ENCODE data around the gene JAZF1. TPM values are rescaled to one million over a fixed set of nuclear protein-coding genes. Genes with fewer than 3 reads are reported as not detected.

JAZF1 gene
- total RNA-seq, 1 experiment from 2014 or later, result 3.4 TPM

GRCh38 chr7:27782849-27783248, 397.7 kb downstream of the JAZF1 start:
- H3K4me3 ChIP-seq (replicated peaks in 1 of 2; ENCODE audit: low read depth in 1 of 2, low read length in 2 of 2), result no peak overlapping the region
- CTCF ChIA-PET, result no interaction called here
- intact Hi-C loops (cut with micrococcal nuclease), result loop anchor here (5.0 kb wide), 1 partner anchor 139 kb away; no protein-coding TSS in a partner anchor
- TF ChIP-seq POLR2AphosphoS5 (IDR thresholded peaks at IDR 0.05; ENCODE audit: low read depth, low read length), result no peak
- TF ChIP-seq RAD21 (IDR thresholded peaks at IDR 0.05; ENCODE audit: low read depth), result no peak
- no peak for TF ChIP-seq TCF7L2 (IDR thresholded peaks at IDR 0.05; ENCODE audit: borderline replicate concordance, extremely low read depth, insufficient read depth, insufficient read length)
- TF ChIP-seq SP1 (IDR thresholded peaks at IDR 0.05; ENCODE audit: low read depth), result no peak
- no peaks in the 10 kb centered on the region for H3K9me3 ChIP-seq (ENCODE audit: control insufficient read depth in 1 of 2, insufficient read depth in 1 of 2, low read depth in 1 of 2, low read length in 2 of 2)
- POLR2A ChIA-PET, result no interaction called here
- BruUV-seq (replicated peaks), result no TSS peak
- H3K79me2 ChIP-seq (ENCODE audit: insufficient read depth, low read length), result peaks cover 13% of the 10 kb centered on the region; the same call in 1 of the 2 replicates
- no peaks in the 10 kb centered on the region for H3K27me3 ChIP-seq (ENCODE audit: insufficient read depth, low read length)
- RAD21 ChIA-PET (ENCODE audit: low non-redundant PET in 1 of 2, low total read pairs in 2 of 2, uncharacterized antibody in 2 of 2, unreplicated experiment in 2 of 2), result no interaction called here
- H3K27ac ChIP-seq (ENCODE audit: low read depth, low read length), result no peak overlapping the region
- ATAC-seq, result no peak
- peaks cover 4 to 13% of the 10 kb centered on the region in 2 experiments; a peak in 3 of 4 replicates for H3K4me1 ChIP-seq (ENCODE audit: control insufficient read depth in 1 of 2, insufficient read depth in 2 of 2, low read length in 2 of 2)
- H3K36me3 ChIP-seq (ENCODE audit: control insufficient read depth in 1 of 2, insufficient read depth in 2 of 2, low read length in 2 of 2), result peaks cover 0 to 3% of the 10 kb centered on the region in 2 experiments; a peak in 1 of 4 replicates
- no peaks in the 10 kb centered on the region for H3K9me2 ChIP-seq (ENCODE audit: insufficient read depth)
- H3K9ac ChIP-seq (ENCODE audit: low read length), result no peak overlapping the region
- DNase-seq (ENCODE audit: low read depth, low spot score), result no peak
- H2AFZ ChIP-seq (ENCODE audit: low read depth, low read length, poor library complexity, severe bottlenecking), result no peak overlapping the region
- no peak overlapping the region for H3K4me2 ChIP-seq (ENCODE audit: low read length)
- no peaks in the 10 kb centered on the region for H4K20me1 ChIP-seq (ENCODE audit: insufficient read depth)

- H3K9me2 ChIP-seq (ENCODE audit: insufficient read depth), result no peaks in the 10 kb centered on the region
- H3K4me3 ChIP-seq (replicated peaks in 1 of 2; ENCODE audit: low read depth in 1 of 2, low read length in 2 of 2), result no peak overlapping the region
- no peak overlapping the region for H3K9ac ChIP-seq (ENCODE audit: low read length)
- H2AFZ ChIP-seq (ENCODE audit: low read depth, low read length, poor library complexity, severe bottlenecking), result no peak overlapping the region
- intact Hi-C loops (cut with micrococcal nuclease), result loop anchor here (5.0 kb wide), 1 partner anchor 141 kb away; no protein-coding TSS in a partner anchor
- DNase-seq (ENCODE audit: low read depth, low spot score) (no peak), ATAC-seq (no peak)
- H3K4me1 ChIP-seq (ENCODE audit: control insufficient read depth in 1 of 2, insufficient read depth in 2 of 2, low read length in 2 of 2), result peaks cover 4 to 13% of the 10 kb centered on the region in 2 experiments; a peak in 3 of 4 replicates
- no TSS peak for BruUV-seq (replicated peaks)
- no peak overlapping the region for H3K4me2 ChIP-seq (ENCODE audit: low read length)
- no peaks in the 10 kb centered on the region for H3K36me3 ChIP-seq (ENCODE audit: control insufficient read depth in 1 of 2, insufficient read depth in 2 of 2, low read length in 2 of 2)
- no peaks in the 10 kb centered on the region for H3K27me3 ChIP-seq (ENCODE audit: insufficient read depth, low read length)
- ChIA-PET CTCF (no interaction called here), POLR2A (interaction anchor here (1.0 kb wide), 1 partner anchor 41 kb away, joined by 3 read pairs; no protein-coding TSS in a partner anchor), RAD21 (ENCODE audit: low non-redundant PET in 1 of 2, low total read pairs in 2 of 2, uncharacterized antibody in 2 of 2, unreplicated experiment in 2 of 2) (no interaction called here)
- no peaks in the 10 kb centered on the region for H4K20me1 ChIP-seq (ENCODE audit: insufficient read depth)
- H3K27ac ChIP-seq (ENCODE audit: low read depth, low read length), result no peak overlapping the region
- TF ChIP-seq ATF3 (IDR thresholded peaks at IDR 0.05), result no peak
- TF ChIP-seq POLR2AphosphoS5 (IDR thresholded peaks at IDR 0.05; ENCODE audit: low read depth, low read length), result no peak
- no peak for TF ChIP-seq EGR1 (IDR thresholded peaks at IDR 0.05; ENCODE audit: low read depth)
- no peak for TF ChIP-seq TCF7L2 (IDR thresholded peaks at IDR 0.05; ENCODE audit: borderline replicate concordance, extremely low read depth, insufficient read depth, insufficient read length)
- no peak for TF ChIP-seq EZH2phosphoT487 (IDR thresholded peaks at IDR 0.05; ENCODE audit: borderline replicate concordance)
- no peaks in the 10 kb centered on the region for H3K9me3 ChIP-seq (ENCODE audit: control insufficient read depth in 1 of 2, insufficient read depth in 1 of 2, low read depth in 1 of 2, low read length in 2 of 2)
- H3K79me2 ChIP-seq (ENCODE audit: insufficient read depth, low read length), result peaks cover 18% of the 10 kb centered on the region; the same call in 1 of the 2 replicates
Measured at GRCh38 chr7:27781188-27781587, 399.4 kb downstream of the JAZF1 start.

Other genes with a start within 250 kb of the JAZF1 start
- 0.49 TPM for gene CREB5, start 231.7 kb upstream of the JAZF1 start, total RNA-seq (2021; ENCODE audit: unreplicated experiment)